ENCODE results near the gene NLRP12.
A peak's percentile ranks its signal among the peaks of the same experiment; 100 is the strongest.
"Not testable (repeated sequence)": the region's sequence is repeated elsewhere in the genome, so short reads cannot be mapped to it uniquely, and the experiment has no call there.

The NLRP12 gene

DNA sequence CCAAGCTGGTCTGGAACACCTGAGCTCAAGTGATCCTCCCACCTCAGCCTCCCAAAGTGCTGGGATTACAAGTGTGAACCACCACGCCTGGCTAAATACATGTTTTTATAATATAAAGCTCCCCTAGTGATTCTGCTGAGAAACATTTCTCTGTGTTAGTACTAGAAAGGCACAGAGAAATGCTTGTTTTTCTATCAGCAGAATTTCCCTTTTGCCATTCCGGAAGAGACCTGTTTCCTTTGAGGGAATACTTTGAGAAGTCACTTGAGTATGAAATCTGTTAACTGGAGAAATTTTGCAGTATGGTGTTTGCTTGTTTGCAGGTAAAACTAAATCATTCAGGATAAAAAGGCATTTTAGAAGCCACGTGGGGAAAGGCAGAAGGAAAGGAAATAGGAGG lies 4.4 kb upstream of the NLRP12 start:
- no peak for DNase-seq

DNA sequence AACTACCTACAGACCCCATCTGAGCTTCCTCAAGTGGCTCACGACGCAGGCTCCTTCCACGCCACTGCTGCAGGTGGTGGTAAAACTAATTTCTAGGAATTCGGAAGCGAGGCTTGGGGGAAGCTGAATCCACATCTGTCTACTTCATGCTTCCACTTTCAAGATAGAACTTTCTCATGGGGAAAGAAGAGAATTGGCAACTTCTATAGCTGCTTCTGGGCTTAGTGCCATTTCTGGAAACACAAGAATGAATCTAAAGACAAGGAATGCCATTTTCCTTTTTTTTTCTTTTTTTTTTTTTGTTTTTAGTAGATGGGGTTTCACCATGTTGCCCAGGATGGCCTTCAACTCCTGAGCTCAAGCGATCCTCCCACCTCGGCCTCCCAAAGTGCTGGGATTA lies 2.8 kb upstream of the NLRP12 start:
- no peak for DNase-seq

DNA sequence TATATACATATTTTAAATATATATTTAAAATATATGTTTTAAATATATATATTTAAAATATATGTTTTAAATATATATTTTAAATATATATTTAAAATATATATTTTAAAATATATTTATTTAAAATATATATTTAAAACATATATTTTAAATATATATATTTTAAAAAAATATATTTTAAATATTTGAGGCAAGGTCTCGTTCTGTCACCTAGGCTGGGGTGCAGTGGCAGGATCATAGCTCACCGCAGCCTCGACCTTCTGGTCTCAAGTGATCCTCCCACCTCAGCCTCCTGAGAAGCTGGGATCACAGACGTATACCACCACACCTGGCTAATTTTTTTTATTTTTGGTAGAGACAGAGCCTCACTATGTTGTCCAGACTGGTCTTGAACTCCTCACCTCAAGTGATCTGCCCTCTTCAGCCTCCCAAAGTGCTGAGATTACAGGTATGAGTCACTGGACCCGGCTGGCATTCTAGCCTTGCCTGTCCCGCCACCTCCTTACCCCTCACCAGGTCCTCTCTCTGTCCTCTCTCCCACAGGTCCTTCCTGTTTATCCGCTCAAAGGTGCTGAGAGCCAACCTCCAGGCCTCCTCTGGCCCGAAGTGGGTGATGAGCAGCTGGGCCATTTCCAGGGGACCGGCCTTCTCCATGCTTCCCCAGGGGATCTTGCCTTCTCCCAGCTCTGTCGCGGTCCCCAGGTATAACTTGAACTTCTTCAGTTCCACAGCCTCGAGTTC lies 564 bp downstream of the NLRP12 start:
- no peak for DNase-seq

DNA sequence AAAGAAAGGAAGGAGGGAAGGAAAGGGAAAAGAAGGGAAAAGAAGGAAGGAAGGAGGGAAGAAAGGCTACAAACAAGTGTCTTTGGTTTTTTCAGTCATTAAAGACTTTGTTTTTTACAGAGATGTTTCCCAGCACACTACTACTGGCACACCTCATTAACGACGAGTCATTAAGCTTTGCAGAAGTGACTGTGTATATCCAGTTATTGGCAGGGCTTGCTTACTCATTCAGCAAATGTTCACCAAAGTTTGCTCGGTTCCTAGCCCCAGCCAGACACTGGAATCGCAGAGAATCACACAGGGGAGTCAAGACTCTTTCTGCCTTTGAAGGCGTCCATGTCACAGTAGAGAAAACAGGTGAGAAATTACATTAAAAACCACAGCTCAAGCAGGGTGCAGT lies 4.3 kb downstream of the NLRP12 start:
- DNase-seq = no peak

DNA sequence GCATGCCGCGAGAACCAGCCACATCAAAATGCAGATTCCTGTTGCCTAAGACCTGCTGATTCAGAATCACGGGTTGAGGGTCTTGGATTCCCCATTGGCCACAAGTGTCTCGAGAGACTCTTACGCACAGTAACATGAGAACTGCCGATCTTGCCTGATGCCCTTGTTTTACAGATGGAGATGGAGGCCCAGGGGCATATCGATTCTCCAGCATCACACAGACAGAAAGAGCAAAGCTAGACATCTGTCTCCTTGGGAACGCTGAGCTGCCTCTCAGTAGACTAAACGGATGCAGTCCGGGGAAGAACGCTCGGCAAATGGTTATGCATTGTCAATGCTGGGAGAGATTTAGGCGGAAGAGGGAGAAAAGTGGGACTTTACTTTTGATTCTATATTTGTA lies 5.4 kb downstream of the NLRP12 start:
- DNase-seq = no peak

DNA sequence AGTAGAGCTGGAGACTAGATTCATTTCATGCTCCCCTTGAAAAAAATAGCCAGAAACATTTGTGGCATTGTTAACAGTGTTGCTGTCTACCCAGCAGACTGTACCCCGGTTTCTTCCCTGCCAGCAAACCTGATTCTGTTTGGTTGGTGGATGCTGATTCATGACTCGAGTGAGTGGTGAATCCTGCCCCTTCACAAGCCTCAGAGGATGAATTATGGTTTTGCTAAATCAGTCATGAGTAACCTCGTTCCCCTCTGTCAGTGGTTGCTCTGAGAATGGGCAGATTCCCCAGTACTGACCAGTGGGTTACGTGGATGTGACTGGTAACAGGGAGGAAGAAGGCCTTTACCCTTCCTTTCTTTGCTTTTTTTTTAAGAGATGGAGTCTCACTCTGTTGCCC lies 10.1 kb downstream of the NLRP12 start:
- DNase-seq = no peak

DNA sequence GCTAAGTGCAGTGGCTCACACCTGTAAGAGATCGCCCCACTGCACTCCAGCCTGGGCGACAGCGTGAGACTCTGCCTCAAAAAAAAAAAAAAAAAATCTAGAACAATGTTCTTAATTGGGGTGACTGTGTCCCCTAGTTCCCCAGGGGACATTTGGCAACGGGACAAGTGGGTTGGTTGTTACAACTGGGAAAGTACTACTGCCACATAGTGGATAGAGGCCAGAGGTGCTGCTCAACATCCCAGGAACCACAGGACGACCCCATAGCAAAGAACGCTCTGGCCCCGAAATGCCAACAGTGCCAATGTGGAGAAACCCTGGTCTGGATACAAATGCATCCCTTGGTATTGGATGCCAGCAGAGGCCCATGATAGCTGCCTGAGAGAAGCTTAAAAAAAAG lies 11.8 kb downstream of the NLRP12 start:
- DNase-seq = no peak

DNA sequence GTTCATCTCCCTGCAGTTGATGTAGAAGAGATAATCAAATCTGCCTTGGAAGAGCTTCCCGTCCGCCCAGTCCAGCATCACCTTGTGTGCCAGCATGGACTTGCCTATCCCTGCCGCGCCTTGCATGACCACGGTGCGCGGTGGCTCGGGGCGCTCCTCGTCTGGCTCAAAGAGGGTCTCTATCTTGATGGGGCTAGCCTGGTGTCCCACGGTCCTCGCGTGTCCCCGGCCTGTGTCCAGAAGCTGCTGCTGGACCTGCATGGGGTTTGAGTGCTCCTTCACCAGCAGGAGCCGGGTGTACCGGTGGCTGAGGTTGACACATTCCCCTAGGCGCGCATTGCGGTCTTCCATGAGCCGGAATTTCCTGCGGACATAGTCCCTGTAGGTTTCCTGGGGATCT lies 13.2 kb downstream of the NLRP12 start:
- DNase-seq = no peak

DNA sequence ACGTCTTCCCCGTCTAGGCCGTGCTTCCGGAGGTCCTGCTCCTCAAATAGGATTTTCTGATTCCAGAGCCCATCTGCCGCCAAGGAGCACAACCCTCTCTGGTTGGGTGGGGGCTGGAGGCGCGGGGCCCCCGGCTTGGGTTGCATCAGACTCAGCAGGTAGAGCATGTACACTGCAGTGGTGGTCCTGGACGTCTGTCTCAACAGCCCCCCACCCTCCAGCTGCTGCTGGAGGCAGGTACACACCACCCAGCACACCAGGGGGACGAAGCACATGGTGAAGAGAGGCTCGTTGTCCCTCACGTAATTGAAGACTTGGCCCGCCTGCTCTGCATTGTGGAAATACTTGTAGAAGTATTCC lies 13.9 kb downstream of the NLRP12 start:
- no peak for DNase-seq

DNA sequence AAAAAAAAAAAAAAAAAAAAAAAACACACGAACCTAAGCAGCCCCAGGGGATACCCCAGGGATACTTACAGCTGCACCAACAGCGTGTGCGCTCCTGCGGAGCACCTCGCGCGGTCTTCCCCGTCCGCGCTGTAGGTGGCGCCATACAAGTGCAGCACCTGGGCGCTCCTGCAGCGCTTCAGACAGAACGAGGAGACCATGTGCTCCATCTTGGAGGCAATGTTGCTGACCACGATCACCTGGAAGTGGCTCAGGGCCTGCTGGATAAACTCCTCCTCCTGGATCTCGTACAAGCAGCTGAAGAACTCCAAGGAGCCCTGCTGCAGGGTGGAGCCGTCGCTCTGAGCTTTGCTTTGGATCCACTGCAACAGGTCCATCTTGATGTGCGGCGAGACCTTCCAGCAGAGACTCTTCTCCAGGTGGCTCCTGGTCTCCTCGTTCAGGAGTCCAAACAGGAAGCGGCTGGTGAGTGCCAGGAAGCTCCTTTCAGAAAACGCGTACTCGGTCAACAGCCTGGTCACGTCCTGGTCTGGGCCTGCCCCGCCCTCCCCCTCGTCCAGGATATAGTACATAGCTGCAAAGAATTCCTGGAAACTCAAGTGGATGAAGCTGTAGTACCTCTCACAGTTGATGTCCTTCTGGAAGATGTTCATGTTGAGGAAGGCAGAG lies 14.5 kb downstream of the NLRP12 start:
- DNase-seq = no peak

DNA sequence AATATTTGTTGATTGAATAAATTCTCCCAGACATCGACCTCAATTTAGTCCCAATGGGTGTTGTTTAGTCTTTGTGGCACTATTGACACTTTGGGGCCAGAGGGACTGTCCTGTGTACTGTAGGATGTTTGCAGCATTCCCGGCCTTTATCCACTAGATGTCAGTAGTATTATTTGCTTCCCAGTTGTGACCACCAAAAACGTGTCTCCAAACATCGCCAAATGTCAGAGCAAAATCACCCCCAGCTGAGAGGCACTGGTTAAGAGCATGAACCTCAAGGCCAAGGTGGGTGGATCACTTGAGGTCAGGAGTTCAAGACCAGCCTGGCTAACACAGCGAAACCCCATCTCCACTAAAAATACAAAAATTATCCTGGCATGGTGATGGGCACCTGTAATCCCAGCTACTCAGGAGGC lies 15.4 kb downstream of the NLRP12 start:
- peak; percentile 21 for DNase-seq

DNA sequence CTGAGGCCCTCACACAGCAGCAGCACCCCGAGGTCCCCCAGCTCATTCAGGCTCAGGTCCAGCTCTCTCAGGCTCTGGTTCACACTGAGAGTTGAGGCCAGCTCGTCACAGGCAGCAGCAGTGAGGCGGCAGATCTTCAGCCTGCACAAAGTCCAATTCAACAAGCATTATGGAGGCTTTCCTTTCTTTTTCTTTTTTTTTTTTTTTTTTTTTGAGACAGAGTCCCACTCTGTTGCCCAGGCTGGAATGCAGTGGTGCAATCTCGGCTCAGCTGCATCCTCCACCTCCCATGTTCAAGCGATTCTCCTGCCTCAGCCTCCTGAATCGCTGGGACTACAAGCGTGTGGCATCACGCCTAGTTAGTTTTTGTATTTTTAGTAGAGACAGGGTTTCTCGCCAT lies 22.9 kb downstream of the NLRP12 start:
- no peak for DNase-seq

DNA sequence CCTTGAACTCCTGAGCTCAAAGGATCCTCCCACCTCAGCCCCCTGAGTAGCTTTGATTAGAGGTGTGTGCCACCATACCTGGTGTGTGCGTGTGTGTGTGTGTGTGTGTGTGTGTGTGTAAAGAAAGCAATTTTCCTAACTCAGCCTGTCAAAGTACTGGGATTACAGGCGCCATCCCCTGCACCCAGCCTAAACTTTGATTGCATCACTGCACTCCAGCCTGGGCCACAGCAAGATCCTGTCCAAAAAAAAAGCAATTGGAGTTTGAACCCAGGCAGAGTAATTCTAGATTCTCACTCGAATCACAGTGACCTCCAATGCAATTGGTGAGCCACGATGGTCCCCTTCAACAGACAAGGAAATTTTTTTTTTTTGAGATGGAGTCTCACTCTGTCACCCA lies 29.1 kb downstream of the NLRP12 start:
- no peak for DNase-seq

DNA sequence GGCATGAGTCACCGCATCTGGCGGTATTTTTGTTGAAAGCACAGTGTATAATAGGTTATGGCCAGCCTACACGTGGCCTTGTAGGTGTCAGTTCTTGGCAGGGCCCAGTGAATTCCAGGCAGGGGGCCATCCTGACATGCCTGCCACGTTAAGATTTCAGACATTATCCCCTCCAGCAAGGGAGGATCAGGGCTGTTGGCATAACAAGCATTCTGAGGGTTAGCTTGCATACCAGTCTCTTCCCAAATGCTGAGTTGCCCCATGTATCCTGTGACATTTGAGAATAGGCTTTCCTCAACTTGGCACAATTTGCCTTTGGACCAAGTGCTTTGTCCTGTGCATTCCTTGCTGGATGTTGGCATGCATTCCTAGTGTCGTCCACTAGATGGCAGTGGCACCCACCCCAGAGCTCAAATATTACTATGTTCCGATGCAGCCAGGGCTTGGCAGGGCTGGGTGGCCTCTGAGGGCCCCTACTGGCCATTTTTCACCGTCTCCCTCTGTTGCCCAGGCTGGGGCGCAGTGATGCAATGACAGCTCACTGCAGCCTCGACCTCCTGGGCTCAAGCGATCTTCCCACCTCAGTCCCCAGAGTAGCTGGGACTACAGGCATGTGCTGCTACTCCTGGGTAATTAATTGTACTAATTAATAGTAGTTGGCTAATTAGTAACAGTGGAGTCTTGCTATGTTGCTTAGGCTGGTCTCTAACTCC lies 31.2 kb downstream of the NLRP12 start:
- peak; percentile 81 for DNase-seq

DNA sequence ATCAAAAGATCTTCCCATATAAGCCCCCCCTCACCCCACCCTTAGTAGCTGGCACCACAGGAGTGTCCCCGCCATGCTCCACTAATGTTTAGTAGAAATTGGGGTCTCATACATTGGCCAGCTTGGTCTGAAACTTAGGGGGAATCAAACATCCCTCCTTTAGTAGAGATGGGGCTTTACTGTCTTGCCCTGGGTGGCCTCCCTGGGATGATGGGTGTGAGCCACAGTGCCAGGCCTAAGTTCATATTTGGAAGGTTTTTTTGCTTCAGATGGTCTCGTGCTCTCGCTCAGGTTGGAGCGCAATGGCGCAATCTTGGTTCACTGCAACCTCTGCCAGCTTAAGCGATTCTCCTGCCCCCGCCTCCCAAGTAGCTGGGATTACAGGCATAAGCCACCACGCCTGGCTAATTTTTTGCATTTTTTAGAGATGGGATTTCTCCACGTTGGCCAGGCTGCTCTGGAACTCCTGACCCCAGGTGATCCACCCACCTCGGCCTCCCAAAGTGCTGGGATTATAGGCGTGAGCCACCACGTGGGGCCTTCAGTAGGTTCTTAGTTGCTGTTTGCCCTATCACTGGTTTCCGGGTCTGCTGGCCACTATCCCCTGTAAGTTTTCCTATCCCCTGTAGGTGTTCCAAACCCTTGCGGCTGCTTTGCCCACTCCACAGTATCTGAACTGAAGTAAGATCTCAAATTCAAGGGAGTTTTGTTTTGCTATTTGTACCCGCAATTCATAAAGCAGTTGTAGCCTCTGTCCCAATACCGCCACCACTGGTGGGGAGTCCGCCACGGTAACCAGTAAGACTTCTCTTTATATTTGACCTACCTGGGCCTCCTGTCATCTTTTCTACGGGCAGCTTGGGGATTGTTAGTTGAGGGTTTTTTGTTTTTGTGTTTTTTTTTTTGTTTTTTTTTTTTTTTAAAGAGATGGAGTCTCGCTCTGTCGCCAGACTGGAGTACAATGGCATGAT lies 34.1 kb downstream of the NLRP12 start:
- DNase-seq = no peak

DNA sequence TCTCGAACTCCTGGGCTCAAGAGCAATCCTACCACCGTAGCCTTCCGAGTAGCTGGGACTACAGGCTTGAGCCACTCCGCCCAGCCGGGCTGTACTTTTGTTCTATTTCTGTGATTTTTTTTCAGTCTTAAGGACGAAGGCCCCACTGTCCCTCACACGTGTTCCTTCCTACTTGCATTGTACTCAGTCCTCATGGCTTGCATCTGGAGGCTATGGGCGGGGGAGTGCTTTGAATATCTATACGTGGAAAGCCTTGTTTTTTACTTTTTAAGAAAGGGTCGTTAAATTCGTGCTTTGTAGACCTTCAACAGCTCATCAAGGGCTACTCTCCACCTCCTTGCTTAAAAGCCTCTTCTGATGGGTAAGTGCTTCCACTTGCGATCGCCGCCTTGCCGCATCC lies 36.8 kb downstream of the NLRP12 start:
- no peak for DNase-seq

DNA sequence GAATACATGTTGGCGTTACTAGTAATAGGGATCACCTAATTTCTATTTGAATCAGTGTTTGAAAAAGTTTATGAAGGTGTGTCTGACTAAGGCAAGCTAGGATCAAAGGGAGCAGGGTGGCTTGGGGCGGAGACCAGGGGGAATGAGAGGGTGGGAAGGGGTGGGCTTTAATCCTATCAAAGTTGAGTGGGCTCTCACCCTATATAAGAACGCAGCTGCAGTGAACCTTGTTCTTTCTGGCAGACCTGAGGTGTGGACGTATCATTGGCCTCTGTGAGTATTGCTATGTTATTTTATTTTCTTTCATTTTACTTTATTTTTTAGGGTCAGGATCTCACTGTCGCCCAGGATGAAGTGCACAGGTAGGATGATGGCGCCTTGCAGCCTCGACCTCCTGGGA lies 37.4 kb downstream of the NLRP12 start:
- DNase-seq = no peak

DNA sequence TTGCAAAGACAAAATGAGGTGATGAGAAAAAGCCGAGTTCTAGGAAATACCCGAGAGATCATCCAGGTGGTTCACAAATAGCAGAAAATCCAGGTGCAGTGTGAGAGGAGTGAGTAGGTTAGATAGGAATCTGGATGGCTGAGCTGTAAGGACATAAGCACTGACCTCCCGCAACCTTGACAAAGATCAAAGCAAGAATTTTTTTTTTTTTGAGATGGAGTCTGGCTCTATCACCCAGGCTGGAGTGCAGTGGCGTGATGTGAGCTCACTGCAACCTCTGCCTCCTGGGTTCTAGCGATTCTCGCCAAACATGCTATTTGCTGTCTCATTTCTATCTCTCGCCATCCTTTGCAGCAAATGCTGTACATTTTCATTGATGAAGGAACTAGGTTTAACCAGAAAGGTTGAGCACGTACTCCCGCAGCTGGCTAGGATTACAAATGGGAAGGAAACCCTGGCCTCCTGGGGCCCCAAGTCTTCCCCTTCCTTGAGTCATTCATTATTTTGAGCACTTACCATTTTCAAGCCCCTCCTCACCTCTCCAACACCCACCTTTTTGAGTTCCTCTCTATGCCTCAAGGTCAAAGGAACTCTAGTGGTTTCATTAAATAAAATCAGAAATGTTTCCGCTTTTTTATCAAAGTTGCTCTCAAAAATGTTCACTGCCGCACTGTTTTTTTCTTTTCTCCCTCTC lies 38.8 kb downstream of the NLRP12 start:
- DNase-seq = no peak

DNA sequence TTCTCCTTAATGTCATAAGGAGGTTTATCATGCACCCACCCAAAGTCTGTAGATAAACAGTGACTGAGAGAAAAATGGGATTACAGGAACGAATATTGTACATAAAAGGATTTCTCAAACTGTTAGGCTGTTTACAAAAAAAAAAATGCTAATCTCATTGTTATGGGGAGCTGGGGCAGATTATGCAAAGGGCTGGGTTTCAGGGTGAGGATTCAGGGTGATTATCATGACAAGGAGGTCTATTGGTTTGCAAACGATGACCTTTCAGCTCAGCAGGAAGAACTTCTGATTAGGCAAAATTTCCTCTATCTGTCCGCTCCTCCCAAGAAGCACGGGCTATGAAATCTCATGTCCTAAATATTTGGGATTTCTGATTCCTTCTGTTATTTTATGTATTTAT lies 41.4 kb downstream of the NLRP12 start:
- no peak for DNase-seq

DNA sequence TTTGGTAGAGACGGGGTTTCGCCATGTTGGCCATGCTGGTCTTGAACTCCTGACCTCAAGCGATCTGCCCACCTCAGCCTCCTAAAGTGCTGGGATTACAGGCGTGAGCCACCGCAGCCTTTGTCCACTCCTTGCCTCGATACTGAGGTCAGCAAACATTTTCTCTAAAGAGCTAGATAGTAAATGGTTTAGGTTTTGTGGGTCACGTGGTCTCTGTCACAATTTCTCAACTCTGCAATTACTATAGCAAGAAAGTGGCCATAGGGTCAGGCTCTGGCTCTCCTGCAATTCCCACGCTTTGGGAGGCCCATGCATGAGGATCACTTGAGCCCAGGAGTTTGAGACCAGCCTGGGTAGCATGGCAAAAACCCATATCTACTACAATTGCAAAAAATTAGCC lies 42.8 kb downstream of the NLRP12 start:
- DNase-seq = not testable (repeated sequence)

DNA sequence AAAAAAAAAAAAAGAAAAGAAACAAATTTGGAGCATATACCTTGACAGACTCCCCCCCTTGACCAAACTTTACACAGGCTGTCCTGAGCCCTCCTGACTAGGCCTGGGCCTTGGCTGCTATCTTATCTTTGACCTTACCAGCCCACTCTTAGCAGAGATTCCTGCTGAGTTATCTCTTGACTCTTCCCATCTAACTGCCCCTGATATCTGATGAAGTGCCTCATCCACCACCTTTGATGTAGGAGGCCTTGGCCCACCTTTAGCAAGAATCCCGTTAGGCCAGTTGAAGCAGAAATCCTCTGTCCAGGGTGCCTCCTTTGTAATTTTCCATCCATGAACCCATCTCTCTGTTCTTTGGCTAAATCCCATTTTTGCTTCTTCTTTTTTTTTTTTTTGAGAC lies 43.6 kb downstream of the NLRP12 start:
- no peak for DNase-seq

DNA sequence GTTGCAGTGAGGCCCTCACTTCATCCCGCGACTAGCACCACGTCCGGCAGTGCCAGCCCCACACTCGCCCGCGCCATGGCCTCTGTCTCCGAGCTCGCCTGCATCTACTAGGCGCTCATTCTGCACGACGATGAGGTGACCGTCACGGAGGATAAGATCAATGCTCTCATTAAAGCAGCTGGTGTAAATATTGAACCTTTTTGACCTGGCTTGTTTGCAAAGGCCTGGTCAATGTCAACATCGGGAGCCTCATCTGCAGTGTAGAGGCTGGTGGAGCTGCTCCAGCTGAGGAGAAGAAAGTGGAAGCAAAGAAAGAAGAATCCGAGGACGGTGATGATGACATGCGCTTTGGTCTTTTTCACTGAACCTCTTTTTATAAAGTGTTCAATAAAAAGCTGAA lies 48.6 kb downstream of the NLRP12 start:
- DNase-seq = no peak

DNA sequence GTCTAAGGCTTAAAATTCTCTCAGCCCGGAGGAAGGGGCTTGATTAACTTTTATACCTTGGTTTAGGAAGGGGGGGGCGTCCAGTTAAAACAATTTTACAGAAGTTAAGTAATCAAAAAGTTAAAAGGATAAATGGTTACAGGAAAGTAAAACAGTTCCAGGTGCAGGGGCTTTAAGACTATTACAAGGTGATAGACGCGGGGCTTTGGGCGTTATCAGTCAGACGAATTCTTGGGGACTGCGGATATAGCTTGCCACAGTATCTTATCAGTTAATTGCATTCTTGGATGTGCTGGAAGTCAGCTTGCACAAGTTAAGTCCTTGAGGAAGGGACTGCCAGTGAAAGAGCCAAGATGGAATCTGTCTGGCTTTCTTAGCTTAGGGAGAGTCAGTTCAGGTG lies 49.6 kb downstream of the NLRP12 start:
- not testable (repeated sequence) for DNase-seq
